PFSK-1 (cell line): Measurements from ENCODE around the gene SURF2.

Experiments used
- POLR2AphosphoS5 ChIP-seq: IDR thresholded peaks from 2 replicates; pipeline ENCODE4 v1.6.1; 2012; ENCODE audit warnings: low read depth, mild to moderate bottlenecking, control low read depth, low read length, moderate library complexity
- SIN3A ChIP-seq: IDR thresholded peaks from 2 replicates; pipeline ENCODE4 v1.6.1; 2012; ENCODE audit warnings: mild to moderate bottlenecking, low read length, moderate library complexity, borderline replicate concordance; ENCODE audit not compliant: insufficient read depth
- TAF1 ChIP-seq: IDR thresholded peaks from 2 replicates; pipeline ENCODE4 v1.6.1; 2012; ENCODE audit warnings: low read length, control low read depth, borderline replicate concordance; ENCODE audit not compliant: insufficient read depth
- TF ChIP-seq, protein P1 (sequence below), 2 experiments: IDR thresholded peaks; 2 replicates each; pipeline versions ENCODE4 v1.6.1 to v1.8.0; 2011 to 2012; ENCODE audit warnings: low read depth in 2 of 2, low read length in 2 of 2, control low read depth in 1 of 2, inconsistent platforms in 1 of 2, mild to moderate bottlenecking in 1 of 2, moderate library complexity in 1 of 2; ENCODE audit not compliant: insufficient read depth in 1 of 2

DNA sequence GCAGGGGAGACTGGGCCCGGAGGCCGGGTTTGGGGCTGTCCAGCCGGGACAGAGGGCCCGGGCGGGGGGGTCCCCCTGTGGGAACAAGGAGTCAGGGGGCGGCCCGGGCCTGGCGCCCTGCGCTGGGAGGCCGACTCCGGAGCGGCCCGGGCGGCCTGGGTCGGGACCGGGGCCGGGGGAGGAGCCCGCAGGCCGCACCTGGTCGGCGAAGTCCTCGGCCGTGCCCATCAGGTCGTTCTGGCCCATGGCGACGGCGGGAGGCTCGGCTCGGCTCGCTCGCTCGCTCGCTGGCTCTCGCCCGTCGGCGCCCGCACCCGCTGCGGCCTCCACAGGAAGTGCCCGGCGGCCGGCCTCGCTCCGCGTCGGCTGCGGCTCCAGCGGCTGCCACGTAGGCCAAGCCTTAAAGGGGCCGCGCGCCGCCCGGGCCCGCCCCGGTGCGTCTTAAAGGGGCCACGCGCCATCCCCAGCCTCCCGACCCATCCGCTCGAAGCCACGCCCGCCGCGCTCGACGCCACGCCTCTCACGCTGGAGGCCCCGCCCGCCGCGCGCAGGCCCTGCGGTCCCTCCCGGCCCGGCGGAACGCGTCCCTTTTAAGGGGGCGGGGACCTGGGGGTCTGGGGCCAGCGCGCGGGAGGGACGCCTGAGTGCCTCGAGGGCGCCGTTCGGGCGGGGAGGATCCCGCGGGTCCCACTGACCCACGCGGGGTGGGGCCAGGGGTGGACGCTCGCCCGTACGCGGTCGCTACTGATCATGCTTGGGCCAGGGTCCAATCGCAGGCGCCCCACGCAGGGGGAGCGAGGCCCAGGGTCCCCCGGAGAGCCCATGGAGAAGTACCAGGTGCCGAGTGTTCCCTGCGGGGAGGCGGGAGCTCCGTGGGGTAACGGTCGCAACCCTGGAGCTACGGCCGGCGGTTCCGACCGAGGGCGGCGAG lies 19.6 kb downstream of the SURF2 start, which contains the start of the genes STKLD1 and SURF4:
- TF ChIP-seq SIN3A: no peak
- TF ChIP-seq, protein P1, sequence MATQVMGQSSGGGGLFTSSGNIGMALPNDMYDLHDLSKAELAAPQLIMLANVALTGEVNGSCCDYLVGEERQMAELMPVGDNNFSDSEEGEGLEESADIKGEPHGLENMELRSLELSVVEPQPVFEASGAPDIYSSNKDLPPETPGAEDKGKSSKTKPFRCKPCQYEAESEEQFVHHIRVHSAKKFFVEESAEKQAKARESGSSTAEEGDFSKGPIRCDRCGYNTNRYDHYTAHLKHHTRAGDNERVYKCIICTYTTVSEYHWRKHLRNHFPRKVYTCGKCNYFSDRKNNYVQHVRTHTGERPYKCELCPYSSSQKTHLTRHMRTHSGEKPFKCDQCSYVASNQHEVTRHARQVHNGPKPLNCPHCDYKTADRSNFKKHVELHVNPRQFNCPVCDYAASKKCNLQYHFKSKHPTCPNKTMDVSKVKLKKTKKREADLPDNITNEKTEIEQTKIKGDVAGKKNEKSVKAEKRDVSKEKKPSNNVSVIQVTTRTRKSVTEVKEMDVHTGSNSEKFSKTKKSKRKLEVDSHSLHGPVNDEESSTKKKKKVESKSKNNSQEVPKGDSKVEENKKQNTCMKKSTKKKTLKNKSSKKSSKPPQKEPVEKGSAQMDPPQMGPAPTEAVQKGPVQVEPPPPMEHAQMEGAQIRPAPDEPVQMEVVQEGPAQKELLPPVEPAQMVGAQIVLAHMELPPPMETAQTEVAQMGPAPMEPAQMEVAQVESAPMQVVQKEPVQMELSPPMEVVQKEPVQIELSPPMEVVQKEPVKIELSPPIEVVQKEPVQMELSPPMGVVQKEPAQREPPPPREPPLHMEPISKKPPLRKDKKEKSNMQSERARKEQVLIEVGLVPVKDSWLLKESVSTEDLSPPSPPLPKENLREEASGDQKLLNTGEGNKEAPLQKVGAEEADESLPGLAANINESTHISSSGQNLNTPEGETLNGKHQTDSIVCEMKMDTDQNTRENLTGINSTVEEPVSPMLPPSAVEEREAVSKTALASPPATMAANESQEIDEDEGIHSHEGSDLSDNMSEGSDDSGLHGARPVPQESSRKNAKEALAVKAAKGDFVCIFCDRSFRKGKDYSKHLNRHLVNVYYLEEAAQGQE (IDR thresholded peaks at IDR 0.05; ENCODE audit: insufficient read depth in 1 of 2, low read depth in 2 of 2, low read length in 2 of 2): peak in 1 of 2 experiments; percentile 34; a peak in 1 of 4 replicates
- TF ChIP-seq TAF1: peak; percentile 92
- TF ChIP-seq POLR2AphosphoS5: peak; percentile 80
